Loucy (cell line): ENCODE results near the gene CBARP.

Experiments
- EZH2phosphoT487 ChIP-seq: fragments of 200-600 bp; IDR thresholded peaks from 2 replicates; pipeline ENCODE4 v1.6.1; 2018; ENCODE audit warnings: antibody characterized with exemption, mild to moderate bottlenecking, moderate library complexity, borderline replicate concordance
- TF ChIP-seq, protein P1 (sequence below): fragments of 200-600 bp; sonication (generic); conservative IDR thresholded peaks from 2 replicates; pipeline ENCODE4 v1.5.1; 2014; ENCODE audit warnings: mild to moderate bottlenecking, antibody characterized with exemption, low read length

DNA sequence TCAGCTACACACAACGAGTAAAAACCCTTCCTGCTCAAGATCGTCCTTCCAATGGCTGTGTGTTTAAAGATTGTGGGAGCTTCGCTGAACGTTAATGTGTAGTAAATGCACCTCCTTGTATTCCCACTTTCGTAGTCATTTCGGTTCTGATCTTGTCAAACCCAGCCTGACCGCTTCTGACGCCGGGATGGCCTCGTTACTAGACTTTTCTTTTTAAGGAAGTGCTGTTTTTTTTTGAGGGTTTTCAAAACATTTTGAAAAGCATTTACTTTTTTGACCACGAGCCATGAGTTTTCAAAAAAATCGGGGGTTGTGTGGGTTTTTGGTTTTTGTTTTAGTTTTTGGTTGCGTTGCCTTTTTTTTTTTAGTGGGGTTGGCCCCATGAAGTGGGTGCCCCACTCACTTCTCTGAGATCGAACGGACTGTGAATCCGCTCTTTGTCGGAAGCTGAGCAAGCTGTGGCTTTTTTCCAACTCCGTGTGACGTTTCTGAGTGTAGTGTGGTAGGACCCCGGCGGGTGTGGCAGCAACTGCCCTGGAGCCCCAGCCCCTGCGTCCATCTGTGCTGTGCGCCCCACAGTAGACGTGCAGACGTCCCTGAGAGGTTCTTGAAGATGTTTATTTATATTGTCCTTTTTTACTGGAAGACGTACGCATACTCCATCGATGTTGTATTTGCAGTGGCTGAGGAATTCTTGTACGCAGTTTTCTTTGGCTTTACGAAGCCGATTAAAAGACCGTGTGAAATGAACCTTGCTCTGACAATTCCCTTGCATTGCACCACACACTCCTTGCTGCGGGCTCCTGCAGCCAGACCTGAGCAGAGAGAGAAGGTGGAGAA is 34.8 kb upstream of the CBARP start:
- TF ChIP-seq, protein P1, sequence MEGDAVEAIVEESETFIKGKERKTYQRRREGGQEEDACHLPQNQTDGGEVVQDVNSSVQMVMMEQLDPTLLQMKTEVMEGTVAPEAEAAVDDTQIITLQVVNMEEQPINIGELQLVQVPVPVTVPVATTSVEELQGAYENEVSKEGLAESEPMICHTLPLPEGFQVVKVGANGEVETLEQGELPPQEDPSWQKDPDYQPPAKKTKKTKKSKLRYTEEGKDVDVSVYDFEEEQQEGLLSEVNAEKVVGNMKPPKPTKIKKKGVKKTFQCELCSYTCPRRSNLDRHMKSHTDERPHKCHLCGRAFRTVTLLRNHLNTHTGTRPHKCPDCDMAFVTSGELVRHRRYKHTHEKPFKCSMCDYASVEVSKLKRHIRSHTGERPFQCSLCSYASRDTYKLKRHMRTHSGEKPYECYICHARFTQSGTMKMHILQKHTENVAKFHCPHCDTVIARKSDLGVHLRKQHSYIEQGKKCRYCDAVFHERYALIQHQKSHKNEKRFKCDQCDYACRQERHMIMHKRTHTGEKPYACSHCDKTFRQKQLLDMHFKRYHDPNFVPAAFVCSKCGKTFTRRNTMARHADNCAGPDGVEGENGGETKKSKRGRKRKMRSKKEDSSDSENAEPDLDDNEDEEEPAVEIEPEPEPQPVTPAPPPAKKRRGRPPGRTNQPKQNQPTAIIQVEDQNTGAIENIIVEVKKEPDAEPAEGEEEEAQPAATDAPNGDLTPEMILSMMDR, result no peak
- no peak for TF ChIP-seq EZH2phosphoT487
